Stimulated activated CD8-positive, alpha-beta memory T cell treated with anti-CD3 and anti-CD28 coated beads, Interleukin-4, amount 100 ng/mL, for 1 hour (primary cell): ENCODE measurements around the gene LRCH1.
"Not testable (repeated sequence)": the region's sequence is repeated elsewhere in the genome, so short reads cannot be mapped to it uniquely, and the experiment has no call there.

ENCODE experiments used
- DNase-seq, 2 donors: peaks; one replicate each; pipeline ENCODE4 v3.0.0-alpha.2; 2020; ENCODE audit warnings: low read depth in 2 of 2, low spot score in 1 of 2

Gene LRCH1, protein sequence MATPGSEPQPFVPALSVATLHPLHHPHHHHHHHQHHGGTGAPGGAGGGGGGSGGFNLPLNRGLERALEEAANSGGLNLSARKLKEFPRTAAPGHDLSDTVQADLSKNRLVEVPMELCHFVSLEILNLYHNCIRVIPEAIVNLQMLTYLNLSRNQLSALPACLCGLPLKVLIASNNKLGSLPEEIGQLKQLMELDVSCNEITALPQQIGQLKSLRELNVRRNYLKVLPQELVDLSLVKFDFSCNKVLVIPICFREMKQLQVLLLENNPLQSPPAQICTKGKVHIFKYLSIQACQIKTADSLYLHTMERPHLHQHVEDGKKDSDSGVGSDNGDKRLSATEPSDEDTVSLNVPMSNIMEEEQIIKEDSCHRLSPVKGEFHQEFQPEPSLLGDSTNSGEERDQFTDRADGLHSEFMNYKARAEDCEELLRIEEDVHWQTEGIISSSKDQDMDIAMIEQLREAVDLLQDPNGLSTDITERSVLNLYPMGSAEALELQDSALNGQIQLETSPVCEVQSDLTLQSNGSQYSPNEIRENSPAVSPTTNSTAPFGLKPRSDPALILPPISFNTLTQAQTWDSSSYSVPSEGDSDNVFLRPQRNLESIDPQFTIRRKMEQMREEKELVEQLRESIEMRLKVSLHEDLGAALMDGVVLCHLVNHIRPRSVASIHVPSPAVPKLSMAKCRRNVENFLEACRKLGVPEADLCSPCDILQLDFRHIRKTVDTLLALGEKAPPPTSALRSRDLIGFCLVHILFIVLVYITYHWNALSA

DNA sequence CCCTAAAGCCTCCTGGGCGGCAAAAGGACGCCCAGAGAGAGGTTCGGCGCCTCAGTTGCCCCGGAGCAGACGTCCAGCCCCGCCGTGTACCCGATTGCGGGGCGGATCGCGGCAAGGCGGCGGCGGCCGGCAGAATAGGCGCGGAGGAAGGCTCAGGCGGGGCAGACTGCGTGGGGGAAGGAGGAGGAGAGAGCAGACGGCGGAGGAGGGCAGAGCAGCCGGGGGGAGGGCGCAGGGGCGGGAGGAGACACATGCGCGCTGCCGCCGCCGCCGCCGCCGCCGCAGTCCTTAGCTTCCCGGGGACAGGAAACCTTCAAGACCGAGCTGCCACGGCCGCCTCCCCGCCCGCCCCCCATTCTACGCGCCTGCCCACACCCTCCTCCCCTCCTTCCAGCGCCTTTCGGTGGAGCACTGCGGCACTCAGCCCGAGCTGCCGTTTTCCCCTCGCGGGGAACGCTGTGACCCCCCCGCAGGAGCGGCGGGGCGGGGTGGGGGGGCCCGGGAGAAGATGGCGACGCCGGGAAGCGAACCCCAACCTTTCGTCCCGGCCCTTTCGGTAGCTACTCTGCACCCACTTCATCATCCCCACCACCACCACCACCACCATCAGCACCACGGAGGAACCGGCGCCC is at the start of gene LRCH1:
TSS of gene LRCH1 (plus strand) at position 282 of the 632 bp plus-strand sequence. CDS start at position 509, 227 bp downstream.
- DNase-seq, result peak; percentile 60 to 78

DNA sequence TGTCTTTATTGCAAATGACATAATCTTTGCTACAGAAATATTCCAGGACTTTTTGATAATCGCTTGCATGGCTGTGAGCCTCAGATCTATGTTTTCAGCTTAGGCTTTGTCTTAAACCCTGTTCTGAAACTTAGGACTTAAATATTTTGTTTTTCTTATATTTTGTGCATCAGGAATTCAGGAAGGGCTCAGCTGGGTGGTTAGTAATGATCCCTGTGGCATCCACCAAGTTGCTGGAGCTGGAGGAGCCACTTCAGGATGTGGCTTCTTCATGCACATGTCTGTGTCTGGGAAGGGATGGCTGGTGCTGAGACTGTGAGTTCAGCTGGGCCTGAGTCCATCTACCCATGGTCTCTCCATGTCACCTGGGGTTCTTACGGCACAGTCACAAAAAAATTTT is 48.9 kb upstream of the LRCH1 start:
- no peak for DNase-seq

DNA sequence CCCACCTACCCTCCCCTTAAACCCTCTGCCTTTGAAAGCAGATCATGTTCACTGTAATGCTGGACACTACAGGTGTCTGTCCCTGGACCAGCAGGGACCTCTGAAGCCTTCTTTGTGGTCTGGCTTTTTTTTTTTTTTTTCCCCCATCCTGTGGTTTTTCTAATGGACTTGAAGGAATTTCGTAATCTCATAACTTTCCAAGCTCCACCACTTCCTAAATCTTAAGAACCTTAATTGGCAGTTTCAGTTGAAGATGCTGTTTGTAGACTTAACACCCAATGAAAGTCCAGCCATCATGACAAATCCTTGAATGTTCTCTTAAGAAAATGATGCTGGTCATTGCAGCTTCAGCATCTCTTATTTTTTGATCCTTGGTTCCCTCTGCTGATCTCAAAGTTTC is 45.0 kb upstream of the LRCH1 start:
- no peak for DNase-seq

DNA sequence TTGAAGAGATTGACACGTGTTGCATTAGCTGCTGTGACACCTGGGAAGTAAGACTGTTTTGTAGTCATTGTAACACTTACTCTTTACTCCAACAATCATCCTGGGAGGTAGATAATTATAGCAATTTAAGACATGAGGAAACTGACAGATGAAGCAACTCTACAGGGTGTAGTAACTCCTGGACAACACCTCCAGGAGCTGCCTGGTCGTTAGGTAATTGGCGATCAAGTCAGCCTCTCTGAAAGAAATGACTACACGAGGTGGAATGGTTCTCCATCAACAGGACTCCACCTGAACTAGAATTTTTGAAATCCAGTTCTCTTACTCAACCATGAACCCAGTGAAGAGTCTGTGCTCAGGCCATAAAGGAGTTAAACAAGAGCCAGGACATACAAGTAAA is 43.0 kb upstream of the LRCH1 start:
- DNase-seq, result no peak

DNA sequence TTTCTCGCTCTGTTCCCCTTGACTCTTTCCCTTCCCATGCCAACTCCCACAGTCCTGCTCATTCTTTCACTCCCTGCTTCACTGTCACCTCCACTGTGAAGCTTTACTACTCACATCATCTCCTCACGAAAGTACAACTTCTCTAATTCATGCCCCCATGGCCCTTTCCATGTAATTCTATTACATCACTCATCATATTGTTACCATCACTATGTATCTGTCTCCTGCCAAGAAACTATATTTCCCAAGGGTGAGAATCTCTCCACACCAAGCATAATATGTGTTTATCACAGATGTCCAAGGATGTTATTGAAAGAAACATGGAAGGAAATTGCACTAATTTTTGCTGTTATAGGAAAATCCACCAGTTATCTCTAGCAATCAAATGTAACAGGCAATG is 37.2 kb upstream of the LRCH1 start:
- DNase-seq, result no peak

DNA sequence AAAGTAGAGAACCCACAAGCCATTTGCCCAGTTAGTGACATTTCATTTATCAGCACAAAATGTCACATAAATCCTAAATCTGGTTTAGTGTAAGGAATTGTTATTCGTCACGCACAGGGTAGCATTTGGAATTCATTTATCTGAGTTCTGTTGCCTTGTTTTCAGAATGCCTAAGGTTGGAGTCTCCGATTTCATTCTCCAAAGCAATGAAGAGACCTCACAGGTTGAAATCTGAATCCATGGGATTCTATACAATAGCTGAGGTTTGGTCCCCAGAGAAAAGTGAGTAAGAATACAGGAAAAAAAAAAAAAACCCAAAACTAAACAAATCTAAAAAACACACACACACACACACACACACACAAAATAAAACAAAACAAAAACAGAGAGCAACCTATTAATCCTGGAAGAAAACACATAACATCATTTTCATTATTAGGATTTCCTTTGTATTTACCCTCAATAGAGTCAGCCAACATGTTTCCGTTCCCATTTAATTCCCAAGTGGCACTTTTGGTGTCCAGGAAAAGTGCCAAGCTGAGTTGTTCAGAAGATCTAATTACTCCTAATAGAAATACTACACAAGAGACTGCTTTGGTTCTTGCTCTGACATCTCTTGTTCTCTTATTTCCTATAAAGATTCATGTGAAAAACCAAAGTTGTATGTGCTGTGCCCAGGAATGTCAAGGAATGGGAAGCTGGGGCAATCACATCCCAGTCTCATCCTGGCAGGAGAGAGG is 36.2 kb upstream of the LRCH1 start:
- no peak for DNase-seq

DNA sequence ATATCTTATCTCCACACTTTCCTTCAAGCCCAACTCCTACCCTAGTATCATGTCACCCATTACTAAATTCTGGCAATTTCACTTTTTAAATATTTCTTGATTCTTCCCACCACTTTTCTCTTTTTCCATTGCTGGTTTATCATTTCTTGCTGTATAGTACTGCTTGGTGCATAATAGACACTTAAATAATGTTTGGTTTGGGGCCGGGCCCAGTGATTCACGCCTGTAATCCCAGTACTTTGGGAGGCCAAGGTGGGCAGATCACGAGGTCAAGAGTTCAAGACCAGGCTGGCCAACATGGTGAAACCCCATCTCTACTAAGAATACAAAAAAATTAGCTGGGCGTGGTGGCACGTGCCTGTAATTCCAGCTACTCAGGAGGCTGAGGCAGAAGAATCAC is 35.2 kb upstream of the LRCH1 start:
- not testable (repeated sequence) for DNase-seq

DNA sequence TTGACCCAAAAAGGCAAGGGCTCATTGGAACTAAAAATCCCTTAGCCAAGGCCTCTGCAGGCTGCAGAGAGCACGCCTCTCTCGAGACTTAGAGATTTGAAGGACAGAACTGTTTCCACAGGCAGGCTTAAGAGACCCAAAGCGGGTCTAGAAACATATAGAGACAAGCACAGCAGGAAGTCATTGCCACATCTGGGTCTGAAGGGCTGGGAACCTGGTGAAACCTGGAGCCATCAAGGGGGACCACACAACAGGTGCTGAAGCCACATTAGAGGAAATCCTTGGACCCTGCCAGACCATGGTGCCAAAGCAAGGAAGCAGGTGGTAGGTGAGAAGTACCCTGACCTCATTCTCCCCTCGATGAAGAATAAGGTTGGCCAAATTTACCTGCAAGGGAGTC is 33.8 kb upstream of the LRCH1 start:
- no peak for DNase-seq

DNA sequence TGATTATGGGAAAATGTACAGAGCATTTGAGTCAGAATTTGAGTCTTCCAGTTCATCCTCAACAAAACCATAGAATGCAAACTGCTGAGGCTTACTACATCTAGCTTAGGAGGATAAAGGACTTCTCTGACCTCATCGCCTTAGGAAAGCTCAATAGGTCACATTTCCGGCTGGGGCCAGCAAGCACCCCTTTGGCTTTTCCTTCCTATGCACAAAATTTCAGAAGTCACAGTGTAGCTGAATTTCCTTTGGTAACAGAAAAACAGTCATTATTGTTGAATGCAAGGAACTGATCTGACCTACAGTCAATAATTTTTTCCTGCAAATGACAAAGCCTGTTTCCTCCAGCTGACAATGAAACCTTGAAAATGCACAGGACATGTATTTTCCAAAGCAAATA is 32.8 kb upstream of the LRCH1 start:
- no peak for DNase-seq

DNA sequence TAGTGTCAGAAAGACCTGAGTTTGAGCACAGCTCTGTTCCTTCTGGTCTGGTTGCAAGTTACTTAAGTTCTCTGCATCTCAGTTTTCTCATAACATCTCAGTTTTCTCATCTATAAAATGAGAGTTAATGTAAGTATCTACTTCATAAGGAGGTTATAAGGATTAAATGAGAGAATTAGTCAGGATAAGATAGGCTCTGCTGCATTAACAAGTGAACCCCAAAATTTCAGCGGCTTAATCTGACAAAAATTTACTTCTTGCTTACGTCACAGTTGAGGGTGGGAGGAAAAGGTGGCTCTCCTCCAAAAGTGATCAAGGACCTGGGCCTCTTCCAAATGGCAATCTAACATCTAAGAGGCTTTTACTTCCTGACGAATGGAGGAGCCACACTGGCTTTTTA is 31.5 kb upstream of the LRCH1 start:
- no peak for DNase-seq

DNA sequence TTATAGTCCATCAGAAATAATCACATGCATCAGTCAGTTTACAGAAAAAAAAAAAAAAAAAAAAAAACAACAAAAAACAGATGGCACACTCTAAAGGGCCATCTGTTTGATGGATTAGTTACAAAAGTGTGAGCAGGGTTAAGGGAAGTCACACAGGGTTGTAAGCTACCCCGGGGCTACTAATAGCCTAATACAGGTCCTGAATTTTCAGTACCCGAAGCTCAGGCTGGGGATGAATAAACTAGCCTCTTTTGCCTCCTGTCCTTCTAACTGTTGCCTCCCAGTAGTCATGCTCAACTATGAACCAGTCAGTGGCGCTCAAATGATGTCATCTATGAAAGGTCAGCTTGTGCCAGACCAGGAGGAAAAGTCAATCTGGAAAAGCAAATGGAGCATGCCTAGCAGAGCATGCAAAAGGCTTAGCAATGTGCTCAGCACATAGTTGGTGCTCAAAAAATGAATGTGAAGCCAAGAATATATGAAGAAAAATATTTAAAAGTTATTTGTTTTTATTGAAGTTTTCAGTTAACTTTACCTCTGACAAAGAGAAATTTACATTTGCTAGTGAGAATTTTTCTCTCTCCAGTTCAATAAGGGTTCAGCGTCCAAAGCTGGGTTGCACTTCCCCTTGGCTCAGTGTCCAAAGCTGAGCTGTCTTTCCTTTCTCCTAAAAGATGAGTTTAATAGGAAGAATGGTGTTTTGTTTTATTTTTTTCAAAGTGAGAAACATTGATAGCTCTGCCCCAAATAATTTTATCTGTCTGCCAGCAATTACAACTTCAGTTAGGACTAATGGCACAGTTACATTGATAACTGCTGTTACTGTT is 30.8 kb upstream of the LRCH1 start:
- DNase-seq, result no peak

DNA sequence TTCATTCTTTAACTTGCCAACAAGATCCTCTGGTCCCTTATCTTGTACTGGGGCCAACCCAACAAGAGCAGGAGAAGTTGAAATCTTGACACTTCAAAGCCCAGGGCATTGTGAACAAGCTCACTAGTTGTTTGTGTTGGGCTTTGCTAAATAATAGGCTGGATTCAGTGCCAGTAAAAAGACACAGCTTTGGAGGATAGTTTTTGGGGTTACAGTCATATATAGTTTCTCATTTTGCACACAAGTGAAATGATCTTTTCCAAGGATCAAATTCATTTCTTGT is 30.3 kb upstream of the LRCH1 start:
- DNase-seq, result no peak

DNA sequence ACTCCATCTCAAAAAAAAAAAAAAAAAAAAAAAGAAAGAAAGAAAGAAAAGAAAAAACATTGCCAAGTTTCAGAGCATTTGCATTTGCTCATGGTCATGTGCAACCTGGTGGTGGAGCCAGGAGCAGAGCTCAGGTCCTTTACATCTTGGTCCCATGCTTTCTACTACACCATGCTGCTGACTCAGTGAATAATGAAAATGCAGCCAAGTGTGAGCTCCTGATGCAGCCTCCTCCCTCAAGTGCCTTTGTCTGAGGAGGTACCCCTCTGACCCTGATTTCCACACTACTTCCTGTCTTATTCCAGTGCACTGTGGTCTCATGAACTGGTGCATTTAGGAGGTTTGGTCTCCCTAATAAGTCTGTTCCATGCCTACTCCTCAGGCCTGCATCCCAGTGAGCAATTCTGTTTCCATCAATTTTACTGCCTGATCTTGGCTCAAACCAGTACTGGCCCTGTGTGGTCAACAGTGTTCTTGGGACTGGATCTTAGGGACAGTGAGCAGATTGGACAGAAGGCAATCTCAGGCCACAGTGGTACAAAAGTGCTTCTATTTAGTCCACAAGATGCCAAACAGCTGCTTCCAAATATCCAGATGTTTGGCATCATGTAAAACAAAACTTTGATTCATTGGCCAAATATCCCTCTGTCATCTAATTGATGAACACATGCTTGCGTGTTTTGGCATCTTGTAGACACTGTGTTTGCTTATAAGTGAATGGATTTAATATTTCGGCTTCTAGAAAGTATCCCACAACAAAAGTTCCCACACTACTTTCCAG is 28.8 kb upstream of the LRCH1 start:
- no peak for DNase-seq

DNA sequence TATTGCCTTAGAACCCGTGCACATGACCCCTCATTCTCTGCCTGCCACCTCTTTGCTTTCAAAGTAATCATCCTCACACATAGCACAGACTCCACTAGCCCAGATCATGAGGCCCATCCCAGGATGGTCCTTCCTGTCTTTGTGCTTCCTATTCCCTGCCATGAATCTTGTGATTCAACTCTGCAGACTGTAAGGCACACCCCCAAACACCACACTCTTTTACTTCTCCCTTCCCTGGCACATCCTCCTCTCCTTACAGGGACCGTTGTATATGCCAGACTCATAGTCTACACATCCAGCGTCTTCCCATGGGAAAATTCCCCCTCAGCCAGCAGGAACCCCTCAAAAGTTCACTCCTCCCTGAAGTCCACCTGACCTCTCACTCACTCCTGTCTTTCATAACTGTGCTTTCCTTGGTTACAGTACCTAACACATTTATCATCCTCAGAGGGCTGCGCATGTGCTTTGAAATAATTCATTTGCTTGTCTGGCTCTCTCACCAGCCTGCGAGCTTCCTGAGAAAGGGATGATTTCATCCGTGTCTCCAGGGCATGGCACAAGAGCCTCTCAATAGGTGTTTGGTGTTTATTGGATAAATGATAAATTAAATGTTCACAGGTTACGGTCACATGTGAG is 26.8 kb upstream of the LRCH1 start:
- DNase-seq, result no peak

DNA sequence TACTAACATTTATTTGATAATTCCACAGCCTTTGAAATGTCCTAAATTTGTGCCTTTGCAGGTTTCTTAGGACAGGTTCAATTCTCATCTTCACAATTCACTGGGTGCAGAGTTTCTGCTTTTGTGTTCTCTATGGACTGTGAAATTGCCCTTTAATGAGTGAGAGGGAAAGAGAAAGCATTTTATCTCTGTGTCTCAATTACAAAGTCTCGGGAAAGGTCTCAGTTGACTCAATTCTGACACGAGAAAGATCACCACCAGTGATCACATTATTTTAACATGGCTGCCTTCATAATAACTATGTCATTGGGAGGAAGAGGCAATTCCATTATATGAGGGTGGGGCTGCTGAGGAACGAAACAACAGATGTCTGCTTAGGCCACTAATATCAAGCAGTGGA is 26.2 kb upstream of the LRCH1 start:
- no peak for DNase-seq

DNA sequence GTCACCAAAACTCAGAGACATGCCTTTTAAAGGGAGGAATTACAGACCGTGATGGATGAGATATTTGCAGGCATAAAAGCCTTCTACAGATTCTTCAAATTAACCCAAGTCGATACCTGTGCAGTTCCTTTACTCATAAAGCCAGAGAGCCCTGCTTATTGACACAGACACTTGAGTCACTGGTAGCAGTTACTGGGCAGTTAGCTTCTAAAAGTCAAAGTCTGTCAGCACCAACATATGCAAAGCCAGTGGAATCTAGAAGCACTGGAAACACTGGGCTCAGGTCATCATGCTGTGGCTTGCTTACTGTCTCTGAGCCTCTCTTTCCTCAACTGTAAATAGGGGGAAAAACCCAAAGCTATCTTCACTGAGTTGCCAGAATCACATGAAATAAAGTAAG is 25.7 kb upstream of the LRCH1 start:
- no peak for DNase-seq

DNA sequence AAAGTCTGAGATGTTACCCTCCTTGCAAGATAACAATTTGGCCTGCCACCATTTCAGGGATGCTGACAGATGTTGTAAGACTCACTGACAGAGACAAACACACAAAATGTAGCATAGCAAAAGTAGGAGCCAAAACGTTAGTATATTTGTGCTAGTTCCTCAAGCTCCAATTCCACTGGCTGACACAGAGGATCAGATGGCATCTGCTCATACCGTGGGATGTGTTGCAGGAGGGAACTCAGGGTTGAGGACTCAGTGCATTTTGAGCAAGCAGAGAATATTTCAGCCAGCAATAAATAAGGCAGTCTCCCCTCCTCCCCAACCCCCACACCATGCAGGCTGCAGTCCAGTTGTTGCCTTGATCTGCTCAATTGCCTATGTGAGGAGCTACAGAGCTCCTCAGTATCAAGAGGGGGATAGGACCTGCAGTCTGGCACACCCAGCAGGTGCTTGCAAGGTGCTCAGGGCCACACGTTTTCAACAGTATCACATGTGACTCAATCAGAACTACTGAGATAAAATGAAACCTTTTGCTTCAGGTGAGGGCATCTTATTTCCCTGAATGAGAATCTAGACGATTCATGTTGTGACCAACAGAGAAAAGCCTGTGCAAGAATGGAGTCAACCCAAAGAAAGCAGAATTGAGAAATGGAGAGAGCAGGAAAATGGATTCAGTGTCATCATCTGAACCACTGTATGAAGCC is 23.6 kb upstream of the LRCH1 start:
- no peak for DNase-seq

DNA sequence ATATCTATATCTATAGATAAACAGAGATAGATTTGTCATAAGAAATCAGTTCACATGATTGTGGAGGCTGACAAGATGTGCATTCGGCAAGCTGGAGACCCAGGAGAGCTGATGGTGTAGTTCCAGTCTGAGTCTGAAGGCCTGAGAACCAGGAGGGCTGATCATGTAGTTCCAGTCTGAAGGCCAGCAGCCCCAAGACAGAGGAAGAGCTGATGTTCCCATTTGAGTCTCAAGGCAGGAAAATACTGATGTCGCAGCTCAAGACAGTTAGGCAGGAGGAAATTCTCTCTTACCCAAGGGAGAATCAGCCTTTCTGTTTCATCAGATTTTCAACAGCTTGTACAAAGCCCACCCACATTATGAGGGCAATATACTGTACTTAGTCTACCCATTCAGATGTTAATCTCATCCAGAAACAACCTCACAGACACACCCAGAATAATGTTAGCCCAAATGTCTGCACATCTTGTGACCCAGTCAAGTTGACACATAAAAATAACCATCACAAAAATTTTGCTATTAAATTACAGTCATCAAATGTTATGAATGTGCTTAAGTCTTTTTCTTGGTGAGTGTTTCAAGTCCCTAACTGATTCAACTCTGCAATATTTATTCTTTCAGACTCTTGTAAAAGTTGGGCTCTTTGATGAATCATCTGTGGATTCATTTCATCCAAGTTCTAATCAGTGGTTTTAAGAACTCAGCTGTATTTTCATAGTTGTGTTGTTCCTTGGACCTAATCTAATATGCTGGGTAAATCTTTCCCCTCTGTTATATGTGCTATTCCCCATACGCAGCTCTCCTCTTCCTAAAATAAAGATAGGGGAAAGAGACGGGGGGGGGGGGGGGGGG is 22.7 kb upstream of the LRCH1 start:
- DNase-seq, result no peak
